Non-pigmented ciliary epithelial cell (primary cell): ENCODE results near the gene ZNF407.

Experiments used
- DNase-seq: peaks from one replicate; pipeline ENCODE4 v3.0.0-alpha.2; 2010; ENCODE audit warnings: low read depth

ZNF407 gene

GRCh38 chr18:74789078-74789477 is 191.4 kb downstream of the ZNF407 start:
- DNase-seq: no peak

DNA sequence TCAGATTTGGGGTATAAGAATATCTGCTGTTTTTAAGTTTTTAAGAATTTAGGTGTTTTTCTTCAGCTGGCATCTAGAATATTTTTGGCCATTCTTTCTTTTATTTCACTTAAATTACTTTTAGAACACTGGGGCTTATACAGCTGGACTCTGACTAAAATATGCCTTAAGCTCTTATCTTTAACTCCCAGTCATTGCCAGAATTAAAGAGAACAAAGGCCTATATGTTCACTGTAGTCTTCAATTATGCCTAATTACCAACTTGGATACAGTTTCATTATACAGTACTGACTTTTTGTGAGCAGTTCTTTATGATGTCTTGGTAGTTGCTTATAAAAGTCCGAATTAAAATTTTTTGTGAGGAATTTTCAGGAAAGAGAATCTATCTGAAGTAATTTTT is 192.8 kb downstream of the ZNF407 start:
- DNase-seq: no peak

- DNase-seq: no peak
These were observed 194.0 kb downstream of the ZNF407 start for GRCh38 chr18:74791501-74792194.

- no peak for DNase-seq
These were observed 196.1 kb downstream of the ZNF407 start for GRCh38 chr18:74793746-74794145.

- DNase-seq: no peak
These were observed 198.1 kb downstream of the ZNF407 start for GRCh38 chr18:74795751-74796150.

- DNase-seq: no peak
These were observed 198.5 kb downstream of the ZNF407 start for GRCh38 chr18:74796211-74796610.

- peak; percentile 55 for DNase-seq
These were observed 199.3 kb downstream of the ZNF407 start for GRCh38 chr18:74796841-74797576.

DNA sequence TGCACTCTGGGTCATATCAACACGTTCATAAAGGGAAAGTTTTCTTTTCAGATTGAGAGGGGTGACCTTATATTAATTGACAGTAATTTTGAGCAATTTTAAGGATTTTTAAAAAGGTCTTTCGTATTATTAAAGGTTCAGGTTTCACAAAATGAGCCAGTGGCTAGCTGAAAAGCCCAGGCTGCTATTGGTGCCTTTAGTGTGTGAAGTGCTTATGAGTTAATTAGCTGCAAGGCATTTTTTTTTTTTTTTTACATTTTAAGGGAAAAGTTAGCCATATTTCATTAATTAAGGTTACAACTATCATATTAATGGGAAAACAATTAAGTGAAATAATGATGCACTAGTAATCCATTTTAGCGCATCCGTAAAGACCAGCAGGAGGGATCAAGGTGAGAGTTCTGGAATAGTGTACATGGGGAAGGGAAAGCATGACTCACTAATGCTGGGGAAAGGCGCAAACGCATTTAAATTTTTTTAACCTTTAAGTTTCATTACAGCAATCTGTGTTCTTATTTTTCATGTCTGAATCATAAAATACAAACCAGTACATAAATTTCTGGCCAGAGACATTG is 200.0 kb downstream of the ZNF407 start:
- no peak for DNase-seq

DNA sequence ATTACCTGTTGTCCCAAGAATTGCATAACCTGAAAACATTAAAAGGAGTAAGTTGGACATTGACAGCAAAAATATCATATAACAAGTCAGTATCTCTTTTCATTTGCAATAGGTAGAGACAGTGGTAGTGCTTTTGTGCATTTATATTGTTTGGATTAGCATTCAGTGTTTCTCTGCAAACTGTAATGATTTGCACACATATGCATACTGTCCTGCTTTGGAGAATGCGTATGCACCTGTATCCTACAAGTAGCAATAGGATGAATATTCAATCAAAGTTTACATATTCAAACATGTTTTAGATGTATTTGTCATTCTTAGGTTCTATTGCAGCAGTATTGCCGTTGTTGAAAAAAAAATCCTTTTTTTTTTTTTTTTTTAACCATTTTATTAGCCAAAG is 201.9 kb downstream of the ZNF407 start:
- no peak for DNase-seq

DNA sequence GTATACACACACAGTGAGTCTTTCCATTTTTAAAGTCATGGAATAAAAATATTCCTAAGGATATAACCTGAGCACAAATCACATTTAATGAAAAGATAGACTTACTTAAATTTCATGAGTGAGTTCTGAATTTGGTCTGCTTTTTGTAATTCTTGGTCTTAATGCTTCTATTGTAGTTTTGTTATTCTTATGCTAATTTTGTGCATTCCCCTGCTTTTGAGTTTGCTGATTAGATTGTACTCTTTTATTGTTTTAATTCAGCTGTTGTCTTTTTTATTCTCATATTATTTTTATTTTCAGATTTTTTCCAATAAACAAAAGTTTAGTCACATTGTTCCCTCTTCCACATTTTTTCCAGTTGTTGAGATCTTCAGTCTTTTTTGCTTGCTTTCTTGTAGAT is 202.4 kb downstream of the ZNF407 start:
- no peak for DNase-seq

DNA sequence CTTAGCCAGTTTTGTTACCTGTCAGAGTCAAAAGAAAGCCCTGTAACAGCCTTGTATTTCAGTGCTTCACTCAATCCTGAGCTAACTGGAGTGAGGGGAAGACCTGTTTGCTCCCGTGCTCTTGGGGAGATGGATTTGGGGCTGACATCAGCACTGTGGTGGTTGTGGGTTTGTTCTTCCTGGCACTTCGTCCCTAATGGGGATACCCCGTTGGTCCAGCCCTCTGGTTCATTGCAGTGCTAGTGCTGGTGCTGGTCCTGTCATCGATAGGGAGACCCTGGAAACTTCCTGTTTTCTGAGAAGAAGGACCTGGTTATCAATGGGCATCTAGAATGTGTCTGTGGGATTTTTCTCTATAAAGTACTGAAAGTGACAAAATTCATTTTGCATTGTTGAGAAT is 205.4 kb downstream of the ZNF407 start:
- no peak for DNase-seq

- no peak for DNase-seq
These were observed 206.1 kb downstream of the ZNF407 start for GRCh38 chr18:74803769-74804168.

DNA sequence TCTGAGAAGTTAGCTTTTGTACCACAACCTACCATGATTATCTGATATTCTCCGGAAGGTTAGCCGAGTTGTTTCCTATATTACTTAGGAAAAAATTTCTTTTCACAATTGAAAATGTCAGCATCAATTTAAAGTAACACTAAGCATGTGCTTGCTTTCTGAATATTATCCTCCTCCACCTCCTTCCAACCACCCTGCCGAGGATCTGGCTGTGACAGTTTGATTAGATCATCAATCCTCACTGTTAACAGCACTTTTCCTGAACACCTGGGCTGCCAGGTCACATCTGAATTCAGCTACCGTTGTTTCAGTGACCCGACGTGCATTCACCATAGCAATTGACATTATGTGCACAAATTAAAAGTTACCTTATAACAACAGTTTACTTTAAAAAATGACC is 207.0 kb downstream of the ZNF407 start:
- DNase-seq: no peak

DNA sequence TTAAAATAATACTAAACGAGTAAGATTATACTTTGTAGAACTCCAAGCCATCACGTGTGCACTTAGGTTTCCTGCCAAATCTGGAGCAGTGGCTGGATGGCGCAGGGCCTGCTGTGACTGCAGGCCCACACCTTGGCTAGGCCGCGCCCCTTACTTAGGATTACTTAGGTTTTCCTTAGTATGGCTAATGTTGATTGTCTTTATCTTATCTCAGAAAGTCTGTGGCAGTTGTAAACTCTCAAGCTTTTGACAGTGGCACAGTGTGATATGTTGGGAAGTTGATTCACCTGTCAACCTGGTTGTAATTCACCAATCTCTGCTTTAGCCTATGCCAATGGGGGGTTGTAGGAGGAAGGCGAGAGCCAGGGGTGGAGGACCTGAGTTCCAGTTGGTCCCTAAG is 208.4 kb downstream of the ZNF407 start:
- DNase-seq: no peak

- DNase-seq: peak; percentile 78
These were observed 209.2 kb downstream of the ZNF407 start for GRCh38 chr18:74806700-74807416.

DNA sequence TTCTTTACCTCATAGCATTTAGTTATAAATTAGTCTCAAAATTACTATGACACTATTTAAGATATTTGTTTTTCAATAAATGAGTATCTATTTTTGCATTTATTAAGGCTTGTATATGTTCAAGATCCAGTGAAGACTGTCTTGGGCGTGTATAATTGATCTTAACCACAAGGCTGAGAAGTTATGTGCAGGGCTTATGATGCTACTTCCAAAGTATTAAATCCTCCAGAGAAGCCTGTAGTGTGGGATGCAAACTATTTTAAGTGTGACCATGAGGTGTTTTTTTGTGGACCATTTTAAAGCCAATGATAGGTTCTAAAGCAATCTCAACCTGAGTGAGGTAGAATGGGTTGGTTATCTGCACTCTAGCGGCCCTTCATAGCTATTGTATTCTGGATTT is 219.9 kb downstream of the ZNF407 start:
- no peak for DNase-seq

DNA sequence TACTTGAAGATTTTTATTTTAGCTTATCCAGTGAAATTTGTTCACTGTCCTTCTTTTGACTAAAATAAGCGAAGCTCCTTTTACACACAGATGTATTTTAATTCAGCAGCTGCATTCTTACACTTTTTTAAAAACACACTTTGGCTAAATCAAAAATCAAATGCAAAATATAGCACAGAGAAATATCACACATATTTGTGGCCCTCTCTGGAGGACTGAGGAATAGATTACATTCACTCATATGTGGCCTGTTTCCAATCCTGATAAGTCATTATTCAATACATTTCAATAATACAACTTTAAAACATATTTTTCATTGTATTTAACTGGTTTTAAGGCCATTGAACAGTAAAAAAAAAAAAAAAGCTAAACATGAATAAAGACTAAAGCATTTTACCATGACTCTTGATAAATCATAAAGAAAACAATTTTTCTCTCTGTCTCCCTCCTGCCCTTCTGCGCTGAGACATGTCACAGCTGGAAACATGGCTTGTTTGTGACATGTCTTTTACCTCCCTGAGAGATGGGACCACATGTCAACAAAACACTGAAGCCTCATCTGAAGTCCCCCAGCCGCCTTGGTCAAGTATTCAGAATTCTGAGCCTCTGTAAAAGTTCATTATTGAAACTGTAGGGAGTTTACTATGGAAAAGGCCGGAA is 221.0 kb downstream of the ZNF407 start:
- DNase-seq: no peak

GRCh38 chr18:74819433-74820059 is 221.9 kb downstream of the ZNF407 start:
- no peak for DNase-seq

DNA sequence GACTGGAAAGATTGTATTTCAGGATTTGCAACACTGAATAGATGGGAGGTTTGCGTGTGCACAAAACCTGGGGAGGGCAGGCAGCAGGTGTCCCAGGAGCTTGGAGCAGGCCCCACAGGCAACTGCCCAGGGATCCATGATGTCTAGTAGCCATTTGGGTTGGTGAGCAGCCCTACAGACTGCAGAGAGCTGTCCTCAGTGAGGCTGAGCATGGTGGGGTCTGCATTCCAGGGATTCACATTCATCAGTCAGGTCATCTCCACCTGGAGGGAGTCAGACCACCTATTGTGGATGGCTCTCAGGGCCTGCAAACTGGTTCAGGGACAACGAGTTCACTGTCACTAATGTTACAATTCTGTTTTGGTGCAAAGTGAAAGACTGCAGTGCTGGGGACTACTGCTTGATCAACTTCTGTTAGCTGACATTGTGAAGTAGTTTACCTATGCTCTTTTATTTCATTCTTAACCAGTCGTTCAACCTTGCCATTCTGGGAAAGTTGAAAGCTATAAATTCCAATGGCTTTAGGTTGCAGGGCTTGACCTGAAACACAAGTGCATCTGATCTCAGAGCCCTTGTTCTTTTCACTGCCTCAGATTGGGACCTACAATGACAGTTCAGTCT is 222.6 kb downstream of the ZNF407 start:
- no peak for DNase-seq

- DNase-seq: no peak
These were observed 227.8 kb downstream of the ZNF407 start for GRCh38 chr18:74825460-74825859.

- no peak for DNase-seq
These were observed 228.9 kb downstream of the ZNF407 start for GRCh38 chr18:74826572-74826971.
